Mucosa of stomach (tissue), 1 donor: ENCODE data around the gene AOX1.

Source experiments
- H3K27me3 ChIP-seq: one replicate; pipeline ENCODE4 v1.7.0; 2013; ENCODE audit warnings: mild to moderate bottlenecking, low read length; ENCODE audit not compliant: control insufficient read depth, insufficient read depth
- H3K36me3 ChIP-seq: one replicate; pipeline ENCODE4 v1.7.0; 2013; ENCODE audit warnings: low read length; ENCODE audit not compliant: control insufficient read depth, insufficient read depth
- H3K4me1 ChIP-seq: one replicate; pipeline ENCODE4 v1.7.0; 2013; ENCODE audit warnings: mild to moderate bottlenecking, low read length; ENCODE audit not compliant: control insufficient read depth, insufficient read depth
- H3K4me3 ChIP-seq: one replicate; pipeline ENCODE4 v1.7.0; 2013; ENCODE audit warnings: low read length
- H3K9ac ChIP-seq: one replicate; pipeline ENCODE4 v1.7.0; 2013; ENCODE audit warnings: mild to moderate bottlenecking, low read length, moderate library complexity
- H3K9me3 ChIP-seq: one replicate; pipeline ENCODE4 v1.7.0; 2013; ENCODE audit warnings: mild to moderate bottlenecking, low read length, moderate library complexity; ENCODE audit not compliant: control insufficient read depth
- donor health status: Pancreatic carcinoma.

Gene AOX1

DNA sequence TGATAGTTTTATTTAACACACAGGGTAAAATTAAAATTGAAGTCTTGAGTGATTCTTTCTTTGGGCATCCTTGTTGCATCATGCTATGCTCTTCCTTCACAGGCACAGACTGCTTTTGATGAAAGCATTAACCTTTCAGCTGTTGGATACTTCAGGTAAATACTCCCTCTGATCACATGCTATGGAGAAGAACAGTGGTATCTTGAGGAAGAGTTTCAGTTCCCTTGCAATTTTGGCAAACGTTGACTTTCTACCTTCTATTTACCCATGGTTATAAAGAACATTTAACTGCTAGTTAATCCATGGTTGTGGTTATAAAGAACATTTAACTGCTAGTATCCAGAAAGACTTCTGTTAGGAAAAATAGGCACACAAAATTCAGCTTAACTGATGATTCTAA, 75.7 kb downstream of the AOX1 start:
- Histone ChIP-seq H3K9ac (no peak overlapping the region), H3K27me3 (no peaks in the 10 kb centered on the region)

DNA sequence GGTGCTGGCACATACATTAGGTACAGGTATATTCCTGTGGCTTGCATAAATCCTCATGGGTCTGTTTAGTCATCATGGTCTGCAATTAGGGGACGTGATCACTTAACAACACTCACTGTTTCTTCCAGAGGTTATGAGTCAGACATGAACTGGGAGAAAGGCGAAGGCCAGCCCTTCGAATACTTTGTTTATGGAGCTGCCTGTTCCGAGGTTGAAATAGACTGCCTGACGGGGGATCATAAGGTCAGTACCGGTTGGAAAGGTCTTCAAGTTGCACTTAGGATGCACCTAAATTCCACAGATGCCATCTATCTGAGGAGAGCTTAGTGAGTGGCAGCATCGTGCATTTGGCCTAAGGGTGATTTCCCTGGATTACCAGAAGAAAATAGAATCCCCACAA, 76.9 kb downstream of the AOX1 start:
- Histone ChIP-seq H3K4me3 (no peak overlapping the region), H3K9ac (no peak overlapping the region), H3K27me3 (no peaks in the 10 kb centered on the region), H3K9me3 (no peaks in the 10 kb centered on the region), H3K36me3 (no peaks in the 10 kb centered on the region), H3K4me1 (no peaks in the 10 kb centered on the region)

More for the DNA sequence above, 75.7 kb downstream of the AOX1 start:
- no peak overlapping the region for H3K4me3 ChIP-seq
- H3K9me3 ChIP-seq = no peaks in the 10 kb centered on the region
- no peaks in the 10 kb centered on the region for H3K4me1 ChIP-seq
- H3K36me3 ChIP-seq = no peaks in the 10 kb centered on the region

DNA sequence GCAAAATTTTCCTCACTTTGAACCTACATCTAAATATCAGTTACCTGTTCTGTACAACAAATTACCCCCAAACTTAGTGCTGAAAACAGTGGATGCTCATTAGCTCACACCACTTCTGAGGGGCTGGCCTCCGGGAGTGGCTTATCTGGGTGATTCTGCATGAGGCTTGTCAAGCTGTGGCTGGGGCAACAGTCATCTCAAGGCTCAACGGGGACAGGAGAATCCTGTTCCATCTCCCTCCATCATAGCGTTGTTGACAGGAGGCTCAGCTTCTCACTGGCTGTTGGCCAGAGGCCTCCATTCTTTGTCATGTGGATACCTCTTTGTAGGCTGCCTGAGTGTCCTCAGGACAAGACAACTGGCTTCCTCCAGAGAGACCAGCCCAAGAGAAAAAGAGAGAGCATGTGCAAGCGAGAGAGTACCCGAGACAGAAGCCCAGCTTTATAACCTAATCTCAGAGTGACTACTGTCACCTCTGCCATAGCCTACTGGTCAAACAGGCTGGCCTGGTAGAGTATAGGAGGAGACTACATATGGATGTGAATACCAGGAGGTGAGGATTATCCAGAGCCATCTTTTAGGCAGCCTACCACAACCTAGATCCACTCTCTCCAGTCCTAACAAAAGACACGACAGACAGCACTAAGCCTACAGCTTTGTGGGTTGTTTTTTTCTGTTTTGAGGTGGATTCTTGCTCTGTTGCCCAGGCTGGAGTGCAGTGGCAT, 79.1 kb downstream of the AOX1 start:
- Histone ChIP-seq H3K36me3 (no peaks in the 10 kb centered on the region), H3K9me3 (no peaks in the 10 kb centered on the region), H3K9ac (no peak overlapping the region), H3K27me3 (no peaks in the 10 kb centered on the region), H3K4me1 (no peaks in the 10 kb centered on the region), H3K4me3 (no peak overlapping the region)

DNA sequence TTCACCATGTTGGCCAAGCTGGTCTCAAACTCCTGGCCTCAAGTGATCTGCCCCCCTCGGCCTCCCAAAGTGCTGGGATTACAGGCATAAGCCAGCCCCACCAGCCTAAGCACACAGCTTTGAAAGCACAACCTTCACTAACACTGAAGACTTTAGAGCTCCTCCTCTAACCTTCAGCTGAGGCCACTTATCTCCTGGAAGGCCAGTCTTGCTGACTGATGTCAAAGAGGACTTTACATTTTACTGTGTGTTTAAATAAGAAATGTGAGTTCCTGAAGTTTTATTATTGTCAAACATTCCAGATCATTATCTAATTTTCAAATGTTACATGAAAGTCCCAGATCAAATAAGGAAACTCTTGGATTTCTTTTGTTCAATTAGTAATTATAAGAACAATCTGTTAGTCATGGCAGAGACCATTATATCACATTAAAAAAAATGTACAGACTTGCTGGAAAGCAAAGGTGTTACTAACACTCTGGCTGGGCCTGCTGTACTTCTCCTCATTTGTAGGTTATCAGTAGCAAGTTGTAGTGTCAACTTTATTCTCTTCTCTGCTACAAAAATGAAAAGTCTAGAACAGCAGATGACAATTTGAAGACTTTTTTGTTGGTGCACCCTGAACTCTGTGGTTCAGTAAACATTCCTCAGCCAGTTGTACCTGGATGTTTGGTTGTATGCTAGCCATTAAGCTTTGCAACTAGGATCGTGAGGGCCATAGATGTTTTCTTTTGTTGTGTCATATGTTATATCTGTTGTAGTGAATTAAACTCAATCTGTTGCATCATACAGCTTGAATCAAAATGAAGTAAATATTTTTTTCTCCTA, 80.0 kb downstream of the AOX1 start:
- no peaks in the 10 kb centered on the region for H3K27me3 ChIP-seq
- no peak overlapping the region for H3K4me3 ChIP-seq
- no peak overlapping the region for H3K9ac ChIP-seq
- H3K9me3 ChIP-seq = no peaks in the 10 kb centered on the region
- no peaks in the 10 kb centered on the region for H3K36me3 ChIP-seq
- H3K4me1 ChIP-seq = no peaks in the 10 kb centered on the region

DNA sequence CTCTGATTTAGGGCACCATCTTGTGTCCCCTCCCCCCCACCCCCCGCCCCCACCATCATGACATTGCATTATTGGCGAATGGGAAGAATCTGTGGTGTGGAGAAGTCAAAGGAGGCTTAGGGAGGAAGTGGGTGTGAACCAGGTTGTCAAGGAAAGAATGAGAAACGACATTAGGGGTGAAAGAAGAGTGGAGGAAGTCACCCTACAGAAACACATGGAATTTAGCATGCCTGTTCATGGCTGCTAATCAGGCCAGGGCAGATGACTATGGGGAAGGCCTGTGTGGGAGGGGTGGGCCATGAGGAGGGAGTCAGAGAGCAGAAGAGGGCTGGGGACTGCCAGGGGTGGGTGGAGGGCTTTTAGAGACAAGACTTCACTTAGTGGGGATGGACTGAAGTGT, 81.6 kb downstream of the AOX1 start:
- Histone ChIP-seq H3K36me3 (no peaks in the 10 kb centered on the region), H3K9me3 (no peaks in the 10 kb centered on the region), H3K9ac (no peak overlapping the region), H3K4me1 (no peaks in the 10 kb centered on the region), H3K27me3 (no peaks in the 10 kb centered on the region), H3K4me3 (no peak overlapping the region)

DNA sequence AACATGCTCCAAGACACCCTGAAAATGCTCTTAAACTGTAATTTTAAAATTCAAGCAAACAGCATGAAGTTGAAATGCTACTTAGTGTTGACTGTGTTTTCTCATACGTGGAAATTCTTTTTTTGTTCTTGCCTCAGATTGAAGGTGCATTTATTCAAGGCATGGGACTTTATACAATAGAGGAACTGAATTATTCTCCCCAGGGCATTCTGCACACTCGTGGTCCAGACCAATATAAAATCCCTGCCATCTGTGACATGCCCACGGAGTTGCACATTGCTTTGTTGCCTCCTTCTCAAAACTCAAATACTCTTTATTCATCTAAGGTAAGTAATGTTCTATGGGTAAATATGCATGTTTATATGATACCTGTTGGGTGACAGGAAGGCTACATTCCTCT, 82.7 kb downstream of the AOX1 start:
- no peak overlapping the region for H3K9ac ChIP-seq
- H3K4me1 ChIP-seq = no peaks in the 10 kb centered on the region
- H3K4me3 ChIP-seq = no peak overlapping the region
- no peaks in the 10 kb centered on the region for H3K27me3 ChIP-seq
- H3K9me3 ChIP-seq = no peaks in the 10 kb centered on the region
- no peaks in the 10 kb centered on the region for H3K36me3 ChIP-seq

DNA sequence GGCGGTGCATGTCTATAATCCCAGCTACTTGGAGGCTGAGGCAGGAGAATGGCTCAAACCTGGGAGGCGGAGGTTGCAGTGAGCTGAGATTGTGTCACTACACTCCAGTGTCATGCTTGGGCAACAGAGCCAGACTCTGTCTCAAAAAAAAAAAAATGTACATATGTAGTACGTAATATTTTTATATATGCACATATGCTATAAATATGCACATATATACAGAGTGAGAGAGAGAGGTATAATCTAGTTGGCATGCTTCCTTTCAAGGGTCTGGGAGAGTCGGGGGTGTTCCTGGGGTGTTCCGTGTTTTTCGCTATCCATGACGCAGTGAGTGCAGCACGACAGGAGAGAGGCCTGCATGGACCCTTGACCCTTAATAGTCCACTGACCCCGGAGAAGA, 83.5 kb downstream of the AOX1 start:
- Histone ChIP-seq H3K9me3 (no peaks in the 10 kb centered on the region), H3K36me3 (no peaks in the 10 kb centered on the region), H3K4me3 (no peak overlapping the region), H3K9ac (no peak overlapping the region), H3K4me1 (no peaks in the 10 kb centered on the region), H3K27me3 (no peaks in the 10 kb centered on the region)

DNA sequence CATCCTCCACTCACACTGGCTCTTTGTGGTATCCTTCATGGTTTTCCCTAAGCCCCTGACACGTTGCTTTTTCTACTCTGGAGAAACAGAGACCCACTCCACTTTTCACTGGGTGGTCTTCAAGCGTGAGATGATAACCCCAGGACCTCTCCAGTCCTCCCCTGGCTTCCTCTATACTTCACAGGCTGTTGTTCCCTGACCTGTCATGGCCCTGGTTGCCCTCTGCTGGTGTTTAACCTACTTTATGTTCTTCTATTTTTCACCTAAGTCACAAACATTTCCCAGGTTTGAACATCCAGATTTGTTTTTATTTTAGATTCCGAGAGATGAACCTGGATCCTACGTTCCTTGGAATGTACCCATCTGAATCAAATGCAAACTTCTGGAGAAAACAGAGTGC, 84.5 kb downstream of the AOX1 start:
- Histone ChIP-seq H3K27me3 (no peaks in the 10 kb centered on the region), H3K4me1 (no peaks in the 10 kb centered on the region)

DNA sequence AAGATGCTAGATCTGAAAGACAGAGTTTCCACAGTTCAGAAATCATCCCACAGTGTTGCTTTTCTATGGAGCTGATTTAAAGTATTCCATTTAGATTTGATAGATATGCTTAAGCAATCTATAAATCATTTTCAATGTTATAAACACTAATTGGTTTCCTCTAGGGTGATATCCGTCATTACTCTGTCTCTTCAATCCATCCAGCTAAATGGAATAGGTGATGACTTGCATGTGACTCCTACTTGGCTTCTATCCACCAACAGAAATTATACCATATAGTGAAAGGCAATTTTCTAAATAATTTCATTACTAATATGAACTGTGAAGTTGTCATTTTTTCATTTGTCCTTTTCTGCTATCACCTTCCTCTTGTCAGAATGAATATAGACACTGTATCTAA, 84.9 kb downstream of the AOX1 start:
- H3K36me3 ChIP-seq = no peaks in the 10 kb centered on the region
- H3K4me1 ChIP-seq = no peaks in the 10 kb centered on the region
- no peak overlapping the region for H3K9ac ChIP-seq
- no peaks in the 10 kb centered on the region for H3K9me3 ChIP-seq
- H3K27me3 ChIP-seq = no peaks in the 10 kb centered on the region
- no peak overlapping the region for H3K4me3 ChIP-seq

More for the DNA sequence above, 84.5 kb downstream of the AOX1 start:
- Histone ChIP-seq H3K9me3 (no peaks in the 10 kb centered on the region), H3K9ac (no peak overlapping the region), H3K36me3 (no peaks in the 10 kb centered on the region), H3K4me3 (no peak overlapping the region)

DNA sequence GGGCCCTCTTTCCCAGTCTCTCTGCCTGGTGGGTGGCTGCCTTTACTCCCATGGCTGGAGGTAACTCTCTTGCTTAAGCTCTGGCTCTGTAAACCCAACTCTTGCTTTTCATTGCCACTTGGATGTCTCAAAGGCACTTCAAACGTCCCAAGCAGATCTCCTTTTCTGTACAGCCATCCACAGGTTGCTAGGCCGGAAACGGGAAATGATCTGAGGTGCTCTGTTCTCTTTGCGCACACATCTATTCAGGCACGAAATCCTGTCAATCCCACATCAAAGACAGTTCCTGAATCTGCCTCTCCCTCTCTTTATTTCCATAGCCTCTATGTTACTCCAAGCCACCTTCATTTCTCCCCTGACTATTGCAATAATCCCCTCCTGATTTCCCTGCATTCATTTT, 87.4 kb downstream of the AOX1 start:
- no peaks in the 10 kb centered on the region for H3K4me1 ChIP-seq
- no peaks in the 10 kb centered on the region for H3K36me3 ChIP-seq
- H3K9me3 ChIP-seq = no peaks in the 10 kb centered on the region
- H3K9ac ChIP-seq = no peak overlapping the region
- H3K27me3 ChIP-seq = no peaks in the 10 kb centered on the region
- no peak overlapping the region for H3K4me3 ChIP-seq

DNA sequence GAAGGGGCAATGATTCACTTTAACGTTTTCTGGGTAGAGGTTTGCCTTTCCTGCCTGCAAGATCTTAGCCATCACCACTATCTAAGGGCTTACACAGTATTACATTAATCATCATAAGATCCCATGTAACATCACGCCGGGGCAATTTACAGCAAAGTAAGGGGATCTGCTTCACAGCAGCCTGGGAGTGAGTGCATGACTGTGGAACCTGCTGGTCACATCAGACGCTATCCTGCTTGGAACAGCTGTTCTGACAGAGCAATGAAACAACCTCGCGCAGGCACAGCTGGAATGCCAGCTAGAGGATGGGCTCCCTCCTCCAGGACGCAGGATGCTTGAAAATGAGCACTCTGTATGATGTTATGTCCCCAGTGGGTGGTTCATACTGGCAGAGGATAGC, 89.0 kb downstream of the AOX1 start:
- Histone ChIP-seq H3K9me3 (no peaks in the 10 kb centered on the region), H3K27me3 (no peaks in the 10 kb centered on the region), H3K36me3 (no peaks in the 10 kb centered on the region), H3K4me1 (no peaks in the 10 kb centered on the region), H3K4me3 (no peak overlapping the region), H3K9ac (no peak overlapping the region)

DNA sequence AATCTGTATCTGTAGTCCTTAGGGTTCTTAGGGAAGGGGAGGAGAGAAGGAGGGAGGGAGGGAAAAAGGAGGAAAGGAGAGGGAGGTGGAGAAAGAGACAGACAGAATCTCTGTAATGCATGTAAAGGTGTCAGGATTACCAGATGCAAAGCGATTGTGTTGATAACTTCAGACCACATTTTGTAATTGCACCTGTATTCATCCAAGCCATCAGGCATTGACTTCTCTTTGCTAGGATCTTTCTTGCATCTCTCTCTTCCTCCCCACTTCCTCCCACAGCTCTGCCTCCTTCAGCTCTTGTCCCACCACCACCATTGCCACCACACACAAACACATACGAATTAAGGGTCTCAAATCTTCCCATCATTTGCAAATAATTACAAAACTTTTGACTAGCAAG, 91.4 kb downstream of the AOX1 start:
- Histone ChIP-seq H3K4me3 (no peak overlapping the region), H3K36me3 (no peaks in the 10 kb centered on the region), H3K27me3 (no peaks in the 10 kb centered on the region), H3K9ac (no peak overlapping the region), H3K4me1 (no peaks in the 10 kb centered on the region), H3K9me3 (no peaks in the 10 kb centered on the region)
